NCI-H2107 treated with DMSO at 0.1 percent for 48 hours (cell line): Measurements from ENCODE around the gene CD207.
"Not testable (repeated sequence)": the region's sequence is repeated elsewhere in the genome, so short reads cannot be mapped to it uniquely, and the experiment has no call there.

ENCODE experiments used
- DNase-seq: peaks from one replicate; lab custom pipeline; 2025; ENCODE audit not compliant: unreplicated experiment; lab: John Stamatoyannopoulos, UW

Gene CD207

GRCh38 chr2:70835643-70836042, at the start of gene CD207:
CD207 (minus strand) TSS chr2:70835816; CDS start chr2:70835776, 40 bp downstream.
- no peak for DNase-seq

DNA sequence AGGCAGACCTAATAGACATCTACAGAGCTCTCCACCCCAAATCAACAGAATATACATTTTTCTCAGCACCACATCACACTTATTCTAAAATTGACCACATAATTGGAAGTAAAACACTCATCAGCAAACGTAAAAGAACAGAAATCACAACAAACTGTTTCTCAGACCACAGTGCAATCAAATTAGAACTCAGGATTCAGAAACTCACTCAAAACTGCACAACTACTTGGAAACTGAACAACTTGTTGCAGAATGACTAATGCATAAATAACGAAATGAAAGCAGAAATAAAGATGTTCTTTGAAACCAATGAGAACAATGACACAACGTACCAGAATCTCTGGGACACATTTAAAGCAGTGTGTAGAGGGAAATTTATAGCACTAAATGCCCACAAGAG, 42.9 kb upstream of the CD207 start:
- DNase-seq: not testable (repeated sequence)

DNA sequence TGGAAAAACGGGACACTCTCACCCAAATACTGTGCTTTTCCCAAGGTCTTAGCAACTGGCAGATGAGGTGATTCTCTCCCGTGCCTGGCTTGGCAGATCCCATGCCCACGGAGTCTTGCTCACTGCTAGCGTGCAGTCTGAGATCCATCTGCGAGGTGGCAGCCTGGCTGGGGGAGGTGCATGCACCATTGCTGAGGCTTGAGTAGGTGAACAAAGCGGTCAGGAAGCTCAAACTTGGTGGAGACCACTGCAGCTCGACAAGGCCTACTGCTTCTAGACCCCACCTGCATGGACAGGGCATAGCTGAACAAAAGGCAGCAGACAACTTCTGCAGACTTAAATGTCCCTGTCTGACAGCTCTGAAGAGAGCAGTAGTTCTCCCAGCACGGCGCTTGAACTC, 40.5 kb upstream of the CD207 start:
- not testable (repeated sequence) for DNase-seq

DNA sequence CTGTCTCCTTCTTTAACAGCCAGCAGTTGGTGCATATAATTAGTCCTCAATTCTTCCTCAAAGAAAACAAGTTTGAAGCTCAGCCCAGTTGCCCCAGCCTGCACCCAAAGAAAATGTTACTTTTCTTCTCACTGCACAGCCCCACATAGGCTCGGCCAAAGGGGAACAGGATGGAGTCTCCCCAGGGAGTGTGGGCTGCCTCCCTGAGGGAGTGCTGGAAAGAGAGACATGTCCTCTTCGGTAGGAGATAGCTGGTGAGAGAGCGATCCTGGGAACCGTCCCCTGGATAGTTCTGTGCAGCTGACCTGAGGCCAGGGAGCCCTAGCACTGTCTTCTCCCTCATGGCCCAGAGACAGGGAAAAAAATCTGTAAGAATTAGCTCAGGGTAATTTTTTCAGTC, 37.9 kb upstream of the CD207 start:
- no peak for DNase-seq

DNA sequence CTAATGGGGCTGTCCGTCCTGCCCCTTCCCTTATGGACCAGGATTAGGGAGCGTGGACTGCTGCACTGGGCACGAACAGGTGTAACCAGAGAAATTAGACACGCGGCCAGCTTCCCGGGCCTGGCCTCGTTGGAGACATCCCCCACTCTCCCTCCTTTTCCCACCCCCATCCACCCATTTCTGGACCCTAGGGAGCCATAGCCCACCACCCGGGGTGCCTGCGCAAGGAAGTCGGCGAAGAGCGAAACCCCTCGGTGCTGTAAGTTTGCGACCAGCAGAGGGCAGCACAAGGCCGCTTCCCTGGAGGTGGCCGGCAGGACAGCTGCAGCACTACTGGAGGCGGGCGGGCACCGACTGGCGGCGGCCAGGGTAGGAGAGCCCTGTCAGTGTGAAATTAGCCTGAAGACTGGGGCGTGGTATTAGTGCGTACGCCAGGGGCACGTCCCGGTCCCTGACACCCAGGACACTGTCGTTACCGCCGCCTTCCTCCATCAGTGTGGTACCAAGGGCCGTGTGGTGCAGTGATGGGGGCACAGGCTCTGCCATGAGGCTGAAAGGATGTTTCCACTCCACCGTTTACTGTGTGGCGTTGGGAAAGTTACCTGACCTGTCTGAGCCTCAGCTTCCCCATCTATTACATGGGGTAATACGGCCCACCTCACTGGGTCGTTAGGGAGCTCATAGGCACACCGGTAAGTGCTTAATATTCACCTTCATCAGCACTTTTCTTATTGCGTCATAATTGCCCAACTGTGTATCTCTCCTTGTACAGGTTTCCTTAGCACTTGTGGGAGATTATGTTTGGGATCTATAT, 36.0 kb upstream of the CD207 start:
- peak; percentile 46 for DNase-seq

DNA sequence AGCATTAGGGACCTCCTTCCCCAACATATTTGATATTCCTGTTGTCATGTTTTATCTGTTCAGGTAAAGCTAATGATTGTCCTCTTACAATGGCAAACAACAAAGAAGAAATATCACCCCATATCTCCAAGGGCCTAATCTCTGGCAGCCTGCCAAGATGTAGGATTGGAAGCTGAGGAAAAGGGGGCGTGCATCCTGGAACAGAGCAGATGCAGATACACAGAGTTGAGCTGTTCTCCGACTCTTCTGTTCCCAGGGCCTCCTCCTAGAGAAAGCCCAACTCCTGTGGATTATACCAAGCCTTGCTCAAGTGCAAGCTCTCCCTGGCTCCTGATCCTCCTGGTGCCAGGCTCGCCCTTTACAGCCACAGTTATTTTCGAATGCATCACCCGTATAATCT, 35.2 kb upstream of the CD207 start:
- DNase-seq: no peak

- no peak for DNase-seq
Observed at GRCh38 chr2:70868970-70869369, 33.4 kb upstream of the CD207 start.

DNA sequence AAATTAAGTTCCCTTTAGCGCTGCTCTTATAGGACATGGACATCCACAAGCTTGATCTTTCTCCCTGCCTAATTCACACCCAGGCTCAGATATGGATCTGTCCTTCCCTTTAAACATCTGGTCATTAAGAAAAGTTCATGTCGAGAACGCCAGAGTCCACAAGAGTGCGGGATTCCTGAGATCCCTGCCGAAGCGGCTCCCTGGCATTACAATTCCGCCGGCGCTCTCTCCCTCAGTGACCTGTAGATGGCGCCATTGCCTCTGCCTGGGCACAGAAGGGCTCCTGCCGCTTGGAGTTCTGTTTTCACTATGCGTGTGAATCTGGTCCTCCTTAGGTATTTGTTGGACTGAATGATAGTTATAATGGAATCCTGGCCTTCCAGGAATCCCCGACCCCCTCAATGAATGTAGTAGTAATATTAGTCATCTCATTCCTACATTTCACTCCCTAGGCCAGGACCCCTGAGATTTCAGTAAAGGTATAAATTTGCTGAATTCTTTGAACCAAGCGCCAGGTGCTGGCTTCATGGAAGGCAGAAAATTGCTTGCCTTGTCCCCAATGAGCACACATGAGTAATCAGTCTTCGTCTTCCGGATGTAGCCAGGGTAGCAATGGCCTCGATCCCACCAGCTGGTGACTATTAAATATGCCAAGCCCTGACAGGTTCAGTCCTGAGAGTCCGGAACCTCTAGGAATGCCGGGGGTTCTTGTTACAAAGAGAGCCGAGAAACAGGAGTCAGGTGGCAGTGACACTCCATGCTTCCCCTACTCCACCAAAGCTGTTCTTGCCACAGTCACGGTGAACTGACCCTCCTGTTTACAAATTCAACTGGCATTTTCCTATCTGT, 26.4 kb upstream of the CD207 start:
- peak; percentile 80 for DNase-seq

- peak; percentile 36 for DNase-seq
Observed at GRCh38 chr2:70855667-70856066, 20.1 kb upstream of the CD207 start.

- DNase-seq: no peak
Observed at GRCh38 chr2:70854411-70854810, 18.8 kb upstream of the CD207 start.

DNA sequence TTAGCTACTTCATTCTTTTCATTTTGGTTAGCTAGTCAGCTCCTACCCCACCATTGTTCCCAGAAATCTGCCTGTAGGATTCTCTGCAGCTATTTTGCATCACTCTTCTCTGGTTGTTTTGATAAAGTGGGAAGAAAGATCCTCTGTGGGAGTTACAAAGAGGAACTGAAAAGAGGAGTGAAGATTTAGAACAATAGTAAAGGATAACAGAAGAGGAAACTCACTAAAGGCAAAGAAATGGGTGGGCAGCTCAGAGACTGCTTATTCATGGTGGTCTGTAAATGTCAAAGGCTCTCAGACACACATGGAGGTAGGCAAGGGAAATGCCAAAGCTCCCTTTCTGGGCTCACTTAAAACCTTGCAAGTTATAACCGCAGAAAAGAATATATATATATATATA, 17.2 kb upstream of the CD207 start:
- no peak for DNase-seq

DNA sequence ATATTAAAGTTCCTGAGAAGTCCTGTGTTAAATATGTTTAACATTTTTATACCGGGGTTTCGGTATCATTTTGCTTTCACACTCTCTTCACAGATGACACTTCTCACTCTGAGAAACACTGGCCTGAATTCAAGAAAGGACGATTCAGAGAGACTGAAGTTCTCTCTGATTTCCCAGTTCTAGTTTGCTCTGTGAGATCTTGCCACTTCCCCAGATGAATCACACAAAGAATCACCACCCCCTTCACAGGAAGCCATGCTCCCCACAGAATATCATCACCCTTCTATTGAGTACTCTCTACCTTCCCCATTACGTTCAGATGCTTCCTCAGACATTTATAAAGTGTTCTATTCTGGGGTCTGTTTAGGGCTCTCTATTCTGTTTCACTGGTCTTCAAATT, 16.1 kb upstream of the CD207 start:
- no peak for DNase-seq

DNA sequence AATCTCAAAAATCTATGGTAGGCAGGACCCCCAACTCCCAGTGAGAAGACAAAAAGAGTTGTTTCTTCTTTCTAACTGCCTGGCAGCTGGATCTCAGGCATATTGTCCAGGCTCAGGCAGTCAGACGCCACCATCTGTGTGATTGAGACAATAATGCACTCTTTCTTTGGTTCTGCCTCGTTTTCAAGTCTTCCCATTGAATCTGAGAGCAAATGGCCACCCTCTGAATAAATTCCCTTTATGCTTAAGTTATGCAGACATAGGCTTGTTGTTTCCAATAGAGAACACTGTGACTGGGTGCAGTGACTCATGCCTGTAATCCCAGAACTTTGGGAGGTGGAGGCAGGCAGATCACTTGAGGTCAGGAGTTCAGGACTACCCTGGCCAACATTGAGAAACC, 15.3 kb upstream of the CD207 start:
- DNase-seq: no peak

- DNase-seq: no peak
Observed at GRCh38 chr2:70842401-70842800, 6.8 kb upstream of the CD207 start.

DNA sequence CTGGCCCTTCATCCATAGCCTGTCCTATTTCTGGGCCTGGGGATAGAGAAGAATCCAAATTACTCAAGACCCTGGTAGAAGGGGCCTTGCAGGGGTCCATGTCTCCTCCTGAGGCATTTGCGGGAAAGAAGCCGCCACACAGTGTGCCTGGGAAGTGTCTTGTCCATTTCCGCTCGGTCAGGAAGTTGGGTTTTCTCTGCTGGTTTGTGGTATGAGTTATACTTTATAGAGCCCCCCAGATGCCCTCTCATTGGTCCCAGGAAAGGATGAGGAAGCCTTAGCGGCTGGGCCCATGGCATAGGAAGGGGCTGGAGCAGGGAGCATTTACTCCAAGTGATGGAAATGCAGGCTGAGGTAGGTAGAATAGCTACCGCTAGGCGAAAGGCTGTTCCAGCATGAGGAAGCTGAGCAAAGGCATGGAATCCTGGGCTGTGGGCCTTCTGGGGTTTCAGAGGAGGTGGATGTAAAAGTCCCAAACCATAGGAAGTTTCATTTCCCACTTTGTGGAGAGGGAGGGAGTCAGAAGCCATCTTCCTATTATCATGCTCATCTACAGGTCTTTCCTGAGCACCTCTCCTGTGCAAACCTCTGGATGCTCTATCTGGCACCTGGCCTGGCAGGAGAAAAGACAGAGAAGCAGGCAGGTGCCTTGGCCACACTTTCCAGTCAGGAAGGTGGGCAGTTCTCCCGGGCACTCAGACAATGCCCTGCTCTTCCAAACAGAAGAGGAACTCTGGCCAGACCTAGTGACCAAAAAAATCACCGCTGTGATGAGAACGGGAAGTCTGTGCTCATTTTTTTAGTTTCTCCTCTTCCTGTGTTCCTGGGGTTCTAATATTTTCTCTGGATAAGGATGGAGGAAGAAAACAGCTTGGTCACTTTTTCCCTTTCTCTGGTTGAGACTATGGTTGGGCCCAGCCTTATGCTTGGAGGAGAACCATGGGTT, 2.6 kb upstream of the CD207 start:
- DNase-seq: no peak

- no peak for DNase-seq
Observed at GRCh38 chr2:70834881-70835280, 735 bp downstream of the CD207 start.

- no peak for DNase-seq
Observed at GRCh38 chr2:70834106-70834505, 1.5 kb downstream of the CD207 start.

DNA sequence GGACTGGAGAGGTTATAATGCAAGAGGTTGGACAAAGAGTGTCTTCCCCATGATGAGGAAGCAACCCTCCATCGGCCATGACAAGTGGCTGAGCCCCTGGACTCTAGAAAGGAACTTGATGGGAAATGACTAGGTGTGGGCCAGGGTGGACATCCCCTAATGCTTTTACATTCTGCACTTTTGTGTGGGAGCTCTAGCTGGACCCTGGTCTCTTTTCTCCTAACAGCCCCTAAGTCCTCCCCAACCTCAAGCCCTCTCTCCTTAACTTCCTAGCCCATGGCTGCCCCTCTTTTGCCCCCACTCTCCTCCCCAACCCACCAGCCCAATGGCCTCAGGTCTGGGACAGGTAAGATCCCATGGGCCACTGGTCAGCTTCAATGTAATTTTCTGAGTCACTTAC, 2.4 kb downstream of the CD207 start:
- no peak for DNase-seq

- DNase-seq: no peak
Observed at GRCh38 chr2:70832386-70832785, 3.2 kb downstream of the CD207 start.

DNA sequence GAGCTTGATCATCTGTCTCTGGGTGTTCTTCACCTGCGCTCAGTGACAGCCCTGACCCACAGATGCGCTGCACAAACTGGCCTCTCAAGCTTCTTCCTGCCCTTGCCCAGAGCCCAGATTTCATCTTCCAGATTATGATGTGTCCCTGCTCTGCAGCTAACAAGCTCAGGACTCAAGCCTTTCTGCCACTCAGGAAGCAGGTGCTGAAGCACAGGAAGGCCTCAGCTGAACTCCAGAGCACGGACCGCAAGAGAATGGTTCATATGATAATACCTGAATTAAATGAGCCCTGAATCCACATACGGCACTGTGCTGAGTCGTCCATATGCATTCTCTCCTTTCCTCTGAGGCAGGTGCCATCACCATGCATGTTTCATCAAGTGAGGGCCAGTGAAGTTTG, 3.8 kb downstream of the CD207 start:
- no peak for DNase-seq

GRCh38 chr2:70830366-70830765, 5.2 kb downstream of the CD207 start:
- DNase-seq: no peak
